K562 (cell line): ENCODE results near the gene POLR2M. TPM values are rescaled to one million over a fixed set of nuclear protein-coding genes. Genes with fewer than 3 reads are reported as not detected.

Experiments used
- BRD4 ChIP-seq: fragments of 200-600 bp; sonication (generic); IDR thresholded peaks from 2 replicates; pipeline ENCODE4 v1.6.1; 2017; ENCODE audit warnings: inconsistent platforms
- ESRRB ChIP-seq: fragments of 250-450 bp; sonication (Bioruptor Pico); IDR thresholded peaks from 2 replicates; pipeline ENCODE4 v1.5.0; 2020; ENCODE audit warnings: mild to moderate bottlenecking, moderate library complexity, borderline replicate concordance
- HDAC1 ChIP-seq, 2 experiments: fragments of 450-650 bp; IDR thresholded peaks; 2 replicates each; pipeline ENCODE4 v1.6.1; 2016 to 2017; ENCODE audit warnings: inconsistent platforms in 1 of 2, mild to moderate bottlenecking in 1 of 2, moderate library complexity in 1 of 2
- MIER1 ChIP-seq: fragments of 450-650 bp; IDR thresholded peaks from 2 replicates; pipeline ENCODE4 v1.6.1; 2016; ENCODE audit warnings: antibody characterized with exemption, mild to moderate bottlenecking, low read depth
- NBN ChIP-seq: fragments of 450-650 bp; IDR thresholded peaks from 2 replicates; pipeline ENCODE4 v1.6.1; 2016; ENCODE audit warnings: low read depth, mild to moderate bottlenecking
- NR2F6 ChIP-seq: fragments of 450-650 bp; formaldehyde crosslinking; IDR thresholded peaks from 2 replicates; pipeline ENCODE4 v1.4.0; 2020; ENCODE audit warnings: mild to moderate bottlenecking
- SIN3A ChIP-seq, 2 experiments: fragments of 150-350 bp in 1 of 2; IDR thresholded peaks; 2 replicates each; pipeline ENCODE4 v1.6.1; 2011 to 2016; ENCODE audit warnings: borderline replicate concordance in 2 of 2, low read depth in 2 of 2, low read length in 2 of 2, mild to moderate bottlenecking in 2 of 2, moderate library complexity in 2 of 2; ENCODE audit not compliant: control insufficient read depth in 1 of 2
- TEAD1 ChIP-seq, 2 experiments: fragments of 450-650 bp in 1 of 2; sonication (generic) in 1 of 2; formaldehyde crosslinking; IDR thresholded peaks; 2 replicates each; pipeline versions ENCODE4 v1.4.0 to v1.8.0; 2020 to 2022; ENCODE audit warnings: mild to moderate bottlenecking in 2 of 2, missing genetic modification reagents in 1 of 2
- ZNF239 ChIP-seq: fragments of 250-450 bp; sonication (Bioruptor Pico); IDR thresholded peaks from 2 replicates; pipeline ENCODE4 v1.4.0; 2020; ENCODE audit warnings: mild to moderate bottlenecking
- ZNF436 ChIP-seq: fragments of 250-450, 450-650 bp; sonication (Bioruptor Pico); formaldehyde crosslinking; IDR thresholded peaks from 2 replicates; pipeline ENCODE4 v1.7.0; 2020; ENCODE audit warnings: mild to moderate bottlenecking
- polyA plus RNA-seq, 8 experiments: library from polyadenylated mRNA; depleted of rRNA in 4 of 8; stranded (reverse) in 5 of 8; unstranded in 3 of 8; fragments of >200 nt; fragmentation: Nextera tagmentation in 2 of 8; fragmentation: Illumina TruSeq in 1 of 8; extraction: Ambion mirVana in 2 of 8; extraction: Trizol in 1 of 8; gene quantifications; 2 replicates each; pipeline versions ENCODE4 v1.2.1 to v1.2.3, GENCODE V29; 2011 to 2014; ENCODE audit warnings: inconsistent platforms in 1 of 8, missing spikeins in 1 of 8
- total RNA-seq, 7 experiments: library from RNA; depleted of rRNA in 6 of 7; stranded (reverse); fragments of >200 nt in 6 of 7; fragmentation: Illumina TruSeq in 2 of 7; extraction: Trizol in 2 of 7; gene quantifications; 2 replicates each; pipeline versions ENCODE4 v1.2.1 to v1.2.3, GENCODE V29; 2011 to 2021; ENCODE audit warnings: low replicate concordance in 1 of 7
- TF ChIP-seq, protein P1 (sequence below): sonication (generic); formaldehyde crosslinking; IDR thresholded peaks from 2 replicates; pipeline ENCODE4 v1.8.1; 2022; ENCODE audit warnings: missing genetic modification reagents
- TF ChIP-seq, protein P2 (sequence below): fragments of 450-650 bp; IDR thresholded peaks from 2 replicates; pipeline ENCODE4 v1.6.1; 2018; ENCODE audit not compliant: partially characterized antibody
- TF ChIP-seq, protein P3 (sequence below): fragments of 250-450 bp; sonication (Bioruptor Pico); IDR thresholded peaks from 2 replicates; pipeline ENCODE4 v1.5.0; 2020; ENCODE audit warnings: mild to moderate bottlenecking, borderline replicate concordance
- TF ChIP-seq, protein P4 (sequence below), 2 experiments: fragments of 150-350 bp in 1 of 2; IDR thresholded peaks; 2 replicates each; pipeline ENCODE4 v1.6.1; 2012 to 2016; ENCODE audit warnings: low read depth in 2 of 2, low read length in 2 of 2, mild to moderate bottlenecking in 1 of 2, moderate library complexity in 1 of 2
- TF ChIP-seq, protein P5 (sequence below): fragments of 250-450 bp; sonication (Bioruptor Pico); IDR thresholded peaks from 2 replicates; pipeline ENCODE4 v1.6.1; 2021; ENCODE audit warnings: mild to moderate bottlenecking

Gene POLR2M
- total and polyA plus RNA-seq, 9 of the 15 experiments (the other 6 are each of a cell fraction or from before 2014, with no cell fraction given): 9.2 to 1,050 (median 43.0) TPM

DNA sequence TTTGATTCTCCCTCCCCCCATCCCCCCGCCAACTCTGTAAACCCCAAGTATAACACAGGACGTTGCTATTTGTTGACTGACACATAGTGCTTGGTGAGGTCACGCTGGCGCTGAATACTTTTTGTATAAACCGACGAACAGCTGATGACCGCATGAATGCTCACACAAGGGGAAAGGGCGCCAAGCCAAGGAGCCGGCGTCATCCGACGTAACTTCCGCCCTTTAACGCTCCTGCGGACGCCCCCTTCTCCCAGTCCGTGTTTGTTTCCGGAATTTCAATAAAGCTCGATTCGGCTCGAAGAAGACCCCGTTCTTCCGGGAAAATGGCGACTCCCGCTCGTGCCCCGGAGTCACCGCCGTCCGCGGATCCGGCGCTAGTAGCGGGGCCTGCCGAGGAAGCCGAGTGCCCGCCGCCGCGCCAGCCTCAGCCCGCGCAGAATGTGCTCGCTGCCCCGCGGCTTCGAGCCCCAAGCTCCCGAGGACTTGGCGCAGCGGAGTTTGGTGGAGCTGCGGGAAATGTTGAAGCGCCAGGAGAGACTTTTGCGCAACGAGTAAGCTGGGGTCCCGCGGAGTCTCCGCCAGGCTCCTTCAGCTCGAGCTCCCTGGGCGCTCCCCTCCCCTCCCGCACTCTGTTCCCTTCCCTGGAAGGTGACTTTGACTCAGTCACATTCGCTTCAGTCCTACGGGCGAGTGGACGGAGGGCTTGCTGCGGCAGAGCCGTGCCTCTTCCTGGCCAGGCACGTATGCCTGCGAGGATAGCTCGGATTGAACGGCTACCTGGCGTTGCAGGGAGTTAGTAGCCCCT is at the start of gene POLR2M (continued):
- TF ChIP-seq HDAC1 (IDR thresholded peaks at IDR 0.05): peak in 1 of 2 experiments; percentile 73; a peak in 1 of 4 replicates
- TF ChIP-seq, protein P1, sequence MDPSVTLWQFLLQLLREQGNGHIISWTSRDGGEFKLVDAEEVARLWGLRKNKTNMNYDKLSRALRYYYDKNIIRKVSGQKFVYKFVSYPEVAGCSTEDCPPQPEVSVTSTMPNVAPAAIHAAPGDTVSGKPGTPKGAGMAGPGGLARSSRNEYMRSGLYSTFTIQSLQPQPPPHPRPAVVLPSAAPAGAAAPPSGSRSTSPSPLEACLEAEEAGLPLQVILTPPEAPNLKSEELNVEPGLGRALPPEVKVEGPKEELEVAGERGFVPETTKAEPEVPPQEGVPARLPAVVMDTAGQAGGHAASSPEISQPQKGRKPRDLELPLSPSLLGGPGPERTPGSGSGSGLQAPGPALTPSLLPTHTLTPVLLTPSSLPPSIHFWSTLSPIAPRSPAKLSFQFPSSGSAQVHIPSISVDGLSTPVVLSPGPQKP (CRISPR knock-in tag): no peak
- peak; percentile 82; the same call in 1 of the 2 replicates for TF ChIP-seq BRD4
- TF ChIP-seq, protein P2, sequence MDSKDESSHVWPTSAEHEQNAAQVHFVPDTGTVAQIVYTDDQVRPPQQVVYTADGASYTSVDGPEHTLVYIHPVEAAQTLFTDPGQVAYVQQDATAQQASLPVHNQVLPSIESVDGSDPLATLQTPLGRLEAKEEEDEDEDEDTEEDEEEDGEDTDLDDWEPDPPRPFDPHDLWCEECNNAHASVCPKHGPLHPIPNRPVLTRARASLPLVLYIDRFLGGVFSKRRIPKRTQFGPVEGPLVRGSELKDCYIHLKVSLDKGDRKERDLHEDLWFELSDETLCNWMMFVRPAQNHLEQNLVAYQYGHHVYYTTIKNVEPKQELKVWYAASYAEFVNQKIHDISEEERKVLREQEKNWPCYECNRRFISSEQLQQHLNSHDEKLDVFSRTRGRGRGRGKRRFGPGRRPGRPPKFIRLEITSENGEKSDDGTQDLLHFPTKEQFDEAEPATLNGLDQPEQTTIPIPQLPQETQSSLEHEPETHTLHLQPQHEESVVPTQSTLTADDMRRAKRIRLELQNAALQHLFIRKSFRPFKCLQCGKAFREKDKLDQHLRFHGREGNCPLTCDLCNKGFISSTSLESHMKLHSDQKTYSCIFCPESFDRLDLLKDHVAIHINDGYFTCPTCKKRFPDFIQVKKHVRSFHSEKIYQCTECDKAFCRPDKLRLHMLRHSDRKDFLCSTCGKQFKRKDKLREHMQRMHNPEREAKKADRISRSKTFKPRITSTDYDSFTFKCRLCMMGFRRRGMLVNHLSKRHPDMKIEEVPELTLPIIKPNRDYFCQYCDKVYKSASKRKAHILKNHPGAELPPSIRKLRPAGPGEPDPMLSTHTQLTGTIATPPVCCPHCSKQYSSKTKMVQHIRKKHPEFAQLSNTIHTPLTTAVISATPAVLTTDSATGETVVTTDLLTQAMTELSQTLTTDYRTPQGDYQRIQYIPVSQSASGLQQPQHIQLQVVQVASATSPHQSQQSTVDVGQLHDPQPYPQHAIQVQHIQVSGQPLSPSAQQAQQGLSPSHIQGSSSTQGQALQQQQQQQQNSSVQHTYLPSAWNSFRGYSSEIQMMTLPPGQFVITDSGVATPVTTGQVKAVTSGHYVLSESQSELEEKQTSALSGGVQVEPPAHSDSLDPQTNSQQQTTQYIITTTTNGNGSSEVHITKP: peak; percentile 29
- TF ChIP-seq NBN: peak; percentile 77; the same call in 1 of the 2 replicates
- TF ChIP-seq, protein P3, sequence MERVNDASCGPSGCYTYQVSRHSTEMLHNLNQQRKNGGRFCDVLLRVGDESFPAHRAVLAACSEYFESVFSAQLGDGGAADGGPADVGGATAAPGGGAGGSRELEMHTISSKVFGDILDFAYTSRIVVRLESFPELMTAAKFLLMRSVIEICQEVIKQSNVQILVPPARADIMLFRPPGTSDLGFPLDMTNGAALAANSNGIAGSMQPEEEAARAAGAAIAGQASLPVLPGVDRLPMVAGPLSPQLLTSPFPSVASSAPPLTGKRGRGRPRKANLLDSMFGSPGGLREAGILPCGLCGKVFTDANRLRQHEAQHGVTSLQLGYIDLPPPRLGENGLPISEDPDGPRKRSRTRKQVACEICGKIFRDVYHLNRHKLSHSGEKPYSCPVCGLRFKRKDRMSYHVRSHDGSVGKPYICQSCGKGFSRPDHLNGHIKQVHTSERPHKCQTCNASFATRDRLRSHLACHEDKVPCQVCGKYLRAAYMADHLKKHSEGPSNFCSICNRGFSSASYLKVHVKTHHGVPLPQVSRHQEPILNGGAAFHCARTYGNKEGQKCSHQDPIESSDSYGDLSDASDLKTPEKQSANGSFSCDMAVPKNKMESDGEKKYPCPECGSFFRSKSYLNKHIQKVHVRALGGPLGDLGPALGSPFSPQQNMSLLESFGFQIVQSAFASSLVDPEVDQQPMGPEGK (CRISPR knock-in tag): no peak
- TF ChIP-seq, protein P4, sequence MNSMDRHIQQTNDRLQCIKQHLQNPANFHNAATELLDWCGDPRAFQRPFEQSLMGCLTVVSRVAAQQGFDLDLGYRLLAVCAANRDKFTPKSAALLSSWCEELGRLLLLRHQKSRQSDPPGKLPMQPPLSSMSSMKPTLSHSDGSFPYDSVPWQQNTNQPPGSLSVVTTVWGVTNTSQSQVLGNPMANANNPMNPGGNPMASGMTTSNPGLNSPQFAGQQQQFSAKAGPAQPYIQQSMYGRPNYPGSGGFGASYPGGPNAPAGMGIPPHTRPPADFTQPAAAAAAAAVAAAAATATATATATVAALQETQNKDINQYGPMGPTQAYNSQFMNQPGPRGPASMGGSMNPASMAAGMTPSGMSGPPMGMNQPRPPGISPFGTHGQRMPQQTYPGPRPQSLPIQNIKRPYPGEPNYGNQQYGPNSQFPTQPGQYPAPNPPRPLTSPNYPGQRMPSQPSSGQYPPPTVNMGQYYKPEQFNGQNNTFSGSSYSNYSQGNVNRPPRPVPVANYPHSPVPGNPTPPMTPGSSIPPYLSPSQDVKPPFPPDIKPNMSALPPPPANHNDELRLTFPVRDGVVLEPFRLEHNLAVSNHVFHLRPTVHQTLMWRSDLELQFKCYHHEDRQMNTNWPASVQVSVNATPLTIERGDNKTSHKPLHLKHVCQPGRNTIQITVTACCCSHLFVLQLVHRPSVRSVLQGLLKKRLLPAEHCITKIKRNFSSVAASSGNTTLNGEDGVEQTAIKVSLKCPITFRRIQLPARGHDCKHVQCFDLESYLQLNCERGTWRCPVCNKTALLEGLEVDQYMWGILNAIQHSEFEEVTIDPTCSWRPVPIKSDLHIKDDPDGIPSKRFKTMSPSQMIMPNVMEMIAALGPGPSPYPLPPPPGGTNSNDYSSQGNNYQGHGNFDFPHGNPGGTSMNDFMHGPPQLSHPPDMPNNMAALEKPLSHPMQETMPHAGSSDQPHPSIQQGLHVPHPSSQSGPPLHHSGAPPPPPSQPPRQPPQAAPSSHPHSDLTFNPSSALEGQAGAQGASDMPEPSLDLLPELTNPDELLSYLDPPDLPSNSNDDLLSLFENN (IDR thresholded peaks at IDR 0.05; ENCODE audit: low read depth in 2 of 2, low read length in 2 of 2): no peak
- TF ChIP-seq, protein P5, sequence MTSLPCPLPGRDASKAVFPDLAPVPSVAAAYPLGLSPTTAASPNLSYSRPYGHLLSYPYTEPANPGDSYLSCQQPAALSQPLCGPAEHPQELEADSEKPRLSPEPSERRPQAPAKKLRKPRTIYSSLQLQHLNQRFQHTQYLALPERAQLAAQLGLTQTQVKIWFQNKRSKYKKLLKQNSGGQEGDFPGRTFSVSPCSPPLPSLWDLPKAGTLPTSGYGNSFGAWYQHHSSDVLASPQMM (CRISPR knock-in tag): no peak
- no peak for TF ChIP-seq NR2F6
- no peak for TF ChIP-seq ZNF436 (CRISPR knock-in tag)
- peak in 1 of 2 experiments; percentile 69; a peak in 1 of 4 replicates for TF ChIP-seq SIN3A (IDR thresholded peaks at IDR 0.05; ENCODE audit: borderline replicate concordance in 2 of 2, control insufficient read depth in 1 of 2, low read depth in 2 of 2, low read length in 2 of 2)
- TF ChIP-seq ESRRB (CRISPR knock-in tag): no peak
- TF ChIP-seq TEAD1 (CRISPR knock-in tag; IDR thresholded peaks at IDR 0.05): peak in 1 of 2 experiments; percentile 80; a peak in 1 of 4 replicates
- no peak for TF ChIP-seq ZNF239 (CRISPR knock-in tag)
- no peak for TF ChIP-seq MIER1
